HCT116 (cell line): ENCODE data around the gene MARCKSL1.

Experiments
- CBX3 ChIP-seq: IDR thresholded peaks from 2 replicates; pipeline ENCODE4 v1.6.1; 2012; ENCODE audit warnings: low read depth
- CEBPB ChIP-seq: IDR thresholded peaks from 2 replicates; pipeline ENCODE4 v1.6.1; 2012; ENCODE audit warnings: low read depth
- EGR1 ChIP-seq: IDR thresholded peaks from 2 replicates; pipeline ENCODE4 v1.6.1; 2012; ENCODE audit warnings: low read depth
- EZH2 ChIP-seq: fragments of 200-600 bp; sonication (generic); IDR thresholded peaks from 2 replicates; pipeline ENCODE4 v1.6.1; 2017; ENCODE audit warnings: antibody characterized with exemption, mixed run types
- POLR2A ChIP-seq: IDR thresholded peaks from 2 replicates; pipeline ENCODE4 v1.7.0; 2011; ENCODE audit warnings: borderline replicate concordance; ENCODE audit not compliant: insufficient read depth, insufficient read length; ENCODE audit errors: extremely low read depth
- POLR2AphosphoS5 ChIP-seq: IDR thresholded peaks from 2 replicates; pipeline ENCODE4 v1.6.1; 2011; ENCODE audit warnings: mild to moderate bottlenecking, low read depth, low read length, moderate library complexity
- RAD21 ChIP-seq: IDR thresholded peaks from 2 replicates; pipeline ENCODE4 v1.6.1; 2012; ENCODE audit warnings: low read depth, mild to moderate bottlenecking
- SIN3A ChIP-seq: IDR thresholded peaks from 2 replicates; pipeline ENCODE4 v1.6.1; 2012; ENCODE audit warnings: low read depth
- SP1 ChIP-seq: IDR thresholded peaks from 2 replicates; pipeline ENCODE4 v1.6.1; 2012; ENCODE audit warnings: low read depth
- TCF7L2 ChIP-seq: IDR thresholded peaks from 2 replicates; pipeline ENCODE4 v1.7.0; 2011; ENCODE audit warnings: borderline replicate concordance, inconsistent platforms; ENCODE audit not compliant: insufficient read depth, insufficient read length; ENCODE audit errors: extremely low read depth
- TF ChIP-seq, protein P1 (sequence below), 3 experiments: fragments of 200-600 bp in 1 of 3; sonication (generic) in 1 of 3; IDR thresholded peaks in 2 of 3; conservative IDR thresholded peaks in 1 of 3; 2 replicates each; pipeline ENCODE4 v1.5.1; 2012 to 2017; ENCODE audit warnings: low read depth in 2 of 3, low read length in 2 of 3, antibody characterized with exemption in 1 of 3, borderline replicate concordance in 1 of 3, control low read depth in 1 of 3, mild to moderate bottlenecking in 1 of 3, mixed read lengths in 1 of 3, mixed run types in 1 of 3, moderate library complexity in 1 of 3; ENCODE audit not compliant: insufficient read depth in 1 of 3

DNA sequence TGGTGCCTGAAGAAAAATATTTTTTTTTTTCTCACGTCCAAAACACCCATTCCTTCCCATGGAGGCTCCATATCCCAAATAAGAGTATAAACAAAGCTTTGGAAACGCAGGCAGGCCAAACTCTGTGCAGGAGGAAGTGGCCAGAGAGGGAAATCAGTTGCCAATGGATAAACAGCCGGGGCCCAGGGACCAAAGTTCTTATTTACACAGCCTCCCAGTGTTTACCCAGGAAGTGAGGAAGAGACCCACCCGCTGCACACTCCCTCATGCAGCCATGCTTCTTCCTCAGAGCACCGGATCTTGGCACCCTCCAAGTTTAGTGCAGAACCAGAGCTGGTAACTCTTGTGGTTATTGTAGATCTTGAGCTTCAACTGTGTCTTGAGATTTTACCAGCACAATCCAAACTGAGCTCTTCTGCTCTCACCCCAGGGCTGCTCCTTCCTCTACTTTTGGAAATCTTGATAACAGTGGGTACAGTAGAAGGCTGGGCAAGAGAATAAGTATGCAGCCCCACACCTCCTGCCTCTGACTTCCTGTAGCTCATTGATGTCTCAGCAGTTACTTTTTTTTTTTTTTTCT is 14.2 kb downstream of the MARCKSL1 start:
- TF ChIP-seq, protein P1, sequence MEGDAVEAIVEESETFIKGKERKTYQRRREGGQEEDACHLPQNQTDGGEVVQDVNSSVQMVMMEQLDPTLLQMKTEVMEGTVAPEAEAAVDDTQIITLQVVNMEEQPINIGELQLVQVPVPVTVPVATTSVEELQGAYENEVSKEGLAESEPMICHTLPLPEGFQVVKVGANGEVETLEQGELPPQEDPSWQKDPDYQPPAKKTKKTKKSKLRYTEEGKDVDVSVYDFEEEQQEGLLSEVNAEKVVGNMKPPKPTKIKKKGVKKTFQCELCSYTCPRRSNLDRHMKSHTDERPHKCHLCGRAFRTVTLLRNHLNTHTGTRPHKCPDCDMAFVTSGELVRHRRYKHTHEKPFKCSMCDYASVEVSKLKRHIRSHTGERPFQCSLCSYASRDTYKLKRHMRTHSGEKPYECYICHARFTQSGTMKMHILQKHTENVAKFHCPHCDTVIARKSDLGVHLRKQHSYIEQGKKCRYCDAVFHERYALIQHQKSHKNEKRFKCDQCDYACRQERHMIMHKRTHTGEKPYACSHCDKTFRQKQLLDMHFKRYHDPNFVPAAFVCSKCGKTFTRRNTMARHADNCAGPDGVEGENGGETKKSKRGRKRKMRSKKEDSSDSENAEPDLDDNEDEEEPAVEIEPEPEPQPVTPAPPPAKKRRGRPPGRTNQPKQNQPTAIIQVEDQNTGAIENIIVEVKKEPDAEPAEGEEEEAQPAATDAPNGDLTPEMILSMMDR (IDR thresholded peaks at IDR 0.05 in 2 of 3, conservative IDR thresholded peaks at IDR 0.05 in 1 of 3; ENCODE audit: borderline replicate concordance in 1 of 3, insufficient read depth in 1 of 3, low read depth in 2 of 3, low read length in 2 of 3), result no peak
- TF ChIP-seq POLR2A (no peak), CBX3 (no peak), SP1 (no peak), SIN3A (no peak), RAD21 (no peak), POLR2AphosphoS5 (no peak), TCF7L2 (no peak), EZH2 (no peak), CEBPB (no peak), EGR1 (no peak)
